Measurements from ENCODE around the gene RABGGTA.

DNA sequence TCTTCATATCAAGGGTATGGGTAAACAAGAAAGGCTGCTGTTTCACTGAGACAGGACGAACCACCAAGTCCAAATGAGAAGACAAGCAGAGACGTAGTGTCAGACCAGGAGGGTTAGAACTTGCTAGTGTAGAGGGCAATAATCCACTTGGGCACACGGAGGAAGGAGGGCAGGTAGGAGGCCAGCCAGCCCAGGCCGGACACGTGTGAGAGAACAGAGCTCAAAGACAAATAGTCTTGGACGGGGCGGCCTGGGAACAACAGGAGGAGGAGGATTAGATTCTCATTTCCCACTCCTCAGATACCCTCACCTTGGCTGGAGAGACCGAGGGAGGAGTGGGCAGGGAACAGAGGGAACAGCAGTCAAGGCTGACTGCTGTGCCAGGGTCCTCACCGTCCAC is 19.3 kb upstream of the RABGGTA start:
- TF ChIP-seq POLR2AphosphoS5 (IDR thresholded peaks at IDR 0.05; ENCODE audit: low read depth, low read length) (no peak), TAF1 (IDR thresholded peaks at IDR 0.05; ENCODE audit: borderline replicate concordance, insufficient read depth, low read length) (no peak)

All from PFSK-1 (cell line).